ENCODE results near the gene MTCH1.

DNA sequence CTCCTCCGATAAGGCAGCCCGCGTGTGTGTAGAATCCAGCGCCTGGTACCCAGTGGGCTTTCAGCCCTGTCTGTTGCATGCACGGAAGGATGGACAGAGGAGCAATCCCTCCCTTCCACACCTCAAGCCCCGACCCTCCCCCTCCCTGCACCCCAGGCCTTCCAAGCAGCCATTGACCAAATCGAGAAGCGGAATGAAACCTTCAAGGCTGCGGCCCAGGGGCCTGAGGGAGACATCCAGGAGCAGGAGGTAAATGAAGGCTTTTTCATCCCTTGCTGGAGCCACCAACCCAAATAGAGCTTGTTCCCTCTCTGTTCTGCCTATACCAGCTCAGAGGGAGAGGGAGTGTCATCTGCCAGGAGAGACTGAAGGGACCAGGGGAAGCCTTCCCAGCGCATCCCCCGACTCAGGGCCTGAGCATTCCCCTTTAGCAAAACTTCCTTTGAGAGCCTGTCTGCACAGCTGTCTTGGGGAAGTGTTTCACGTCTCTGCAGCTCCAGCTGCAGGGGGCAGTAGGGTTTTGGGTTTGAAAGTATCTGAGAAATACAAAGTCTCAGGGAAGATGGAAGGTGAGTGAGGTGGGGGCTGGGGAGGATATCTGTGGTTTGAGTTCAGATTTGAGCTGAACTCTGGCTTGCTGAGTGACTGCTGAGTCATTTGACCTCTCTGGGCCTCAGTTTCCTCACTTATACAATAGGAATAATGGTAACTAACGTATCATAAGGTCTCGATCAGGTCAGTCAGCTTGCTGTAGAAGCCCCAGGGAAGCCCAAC lies 35.5 kb upstream of the MTCH1 start:
- TF ChIP-seq RELA (CRISPR knock-in tag; IDR thresholded peaks at IDR 0.05; ENCODE audit: borderline replicate concordance) (no peak), CREB1 (CRISPR knock-in tag; IDR thresholded peaks at IDR 0.05) (no peak), NR1H2 (CRISPR knock-in tag; IDR thresholded peaks at IDR 0.05) (no peak), NFE2L1 (CRISPR knock-in tag; IDR thresholded peaks at IDR 0.05) (no peak), CREM (CRISPR knock-in tag; IDR thresholded peaks at IDR 0.05) (no peak)
- TF ChIP-seq, protein P1, sequence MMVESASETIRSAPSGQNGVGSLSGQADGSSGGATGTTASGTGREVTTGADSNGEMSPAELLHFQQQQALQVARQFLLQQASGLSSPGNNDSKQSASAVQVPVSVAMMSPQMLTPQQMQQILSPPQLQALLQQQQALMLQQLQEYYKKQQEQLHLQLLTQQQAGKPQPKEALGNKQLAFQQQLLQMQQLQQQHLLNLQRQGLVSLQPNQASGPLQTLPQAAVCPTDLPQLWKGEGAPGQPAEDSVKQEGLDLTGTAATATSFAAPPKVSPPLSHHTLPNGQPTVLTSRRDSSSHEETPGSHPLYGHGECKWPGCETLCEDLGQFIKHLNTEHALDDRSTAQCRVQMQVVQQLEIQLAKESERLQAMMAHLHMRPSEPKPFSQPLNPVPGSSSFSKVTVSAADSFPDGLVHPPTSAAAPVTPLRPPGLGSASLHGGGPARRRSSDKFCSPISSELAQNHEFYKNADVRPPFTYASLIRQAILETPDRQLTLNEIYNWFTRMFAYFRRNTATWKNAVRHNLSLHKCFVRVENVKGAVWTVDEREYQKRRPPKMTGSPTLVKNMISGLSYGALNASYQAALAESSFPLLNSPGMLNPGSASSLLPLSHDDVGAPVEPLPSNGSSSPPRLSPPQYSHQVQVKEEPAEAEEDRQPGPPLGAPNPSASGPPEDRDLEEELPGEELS (CRISPR knock-in tag; IDR thresholded peaks at IDR 0.05): no peak
- TF ChIP-seq, protein P2, sequence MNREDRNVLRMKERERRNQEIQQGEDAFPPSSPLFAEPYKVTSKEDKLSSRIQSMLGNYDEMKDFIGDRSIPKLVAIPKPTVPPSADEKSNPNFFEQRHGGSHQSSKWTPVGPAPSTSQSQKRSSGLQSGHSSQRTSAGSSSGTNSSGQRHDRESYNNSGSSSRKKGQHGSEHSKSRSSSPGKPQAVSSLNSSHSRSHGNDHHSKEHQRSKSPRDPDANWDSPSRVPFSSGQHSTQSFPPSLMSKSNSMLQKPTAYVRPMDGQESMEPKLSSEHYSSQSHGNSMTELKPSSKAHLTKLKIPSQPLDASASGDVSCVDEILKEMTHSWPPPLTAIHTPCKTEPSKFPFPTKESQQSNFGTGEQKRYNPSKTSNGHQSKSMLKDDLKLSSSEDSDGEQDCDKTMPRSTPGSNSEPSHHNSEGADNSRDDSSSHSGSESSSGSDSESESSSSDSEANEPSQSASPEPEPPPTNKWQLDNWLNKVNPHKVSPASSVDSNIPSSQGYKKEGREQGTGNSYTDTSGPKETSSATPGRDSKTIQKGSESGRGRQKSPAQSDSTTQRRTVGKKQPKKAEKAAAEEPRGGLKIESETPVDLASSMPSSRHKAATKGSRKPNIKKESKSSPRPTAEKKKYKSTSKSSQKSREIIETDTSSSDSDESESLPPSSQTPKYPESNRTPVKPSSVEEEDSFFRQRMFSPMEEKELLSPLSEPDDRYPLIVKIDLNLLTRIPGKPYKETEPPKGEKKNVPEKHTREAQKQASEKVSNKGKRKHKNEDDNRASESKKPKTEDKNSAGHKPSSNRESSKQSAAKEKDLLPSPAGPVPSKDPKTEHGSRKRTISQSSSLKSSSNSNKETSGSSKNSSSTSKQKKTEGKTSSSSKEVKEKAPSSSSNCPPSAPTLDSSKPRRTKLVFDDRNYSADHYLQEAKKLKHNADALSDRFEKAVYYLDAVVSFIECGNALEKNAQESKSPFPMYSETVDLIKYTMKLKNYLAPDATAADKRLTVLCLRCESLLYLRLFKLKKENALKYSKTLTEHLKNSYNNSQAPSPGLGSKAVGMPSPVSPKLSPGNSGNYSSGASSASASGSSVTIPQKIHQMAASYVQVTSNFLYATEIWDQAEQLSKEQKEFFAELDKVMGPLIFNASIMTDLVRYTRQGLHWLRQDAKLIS (CRISPR knock-in tag; IDR thresholded peaks at IDR 0.05; ENCODE audit: borderline replicate concordance): no peak
- TF ChIP-seq, protein P3, sequence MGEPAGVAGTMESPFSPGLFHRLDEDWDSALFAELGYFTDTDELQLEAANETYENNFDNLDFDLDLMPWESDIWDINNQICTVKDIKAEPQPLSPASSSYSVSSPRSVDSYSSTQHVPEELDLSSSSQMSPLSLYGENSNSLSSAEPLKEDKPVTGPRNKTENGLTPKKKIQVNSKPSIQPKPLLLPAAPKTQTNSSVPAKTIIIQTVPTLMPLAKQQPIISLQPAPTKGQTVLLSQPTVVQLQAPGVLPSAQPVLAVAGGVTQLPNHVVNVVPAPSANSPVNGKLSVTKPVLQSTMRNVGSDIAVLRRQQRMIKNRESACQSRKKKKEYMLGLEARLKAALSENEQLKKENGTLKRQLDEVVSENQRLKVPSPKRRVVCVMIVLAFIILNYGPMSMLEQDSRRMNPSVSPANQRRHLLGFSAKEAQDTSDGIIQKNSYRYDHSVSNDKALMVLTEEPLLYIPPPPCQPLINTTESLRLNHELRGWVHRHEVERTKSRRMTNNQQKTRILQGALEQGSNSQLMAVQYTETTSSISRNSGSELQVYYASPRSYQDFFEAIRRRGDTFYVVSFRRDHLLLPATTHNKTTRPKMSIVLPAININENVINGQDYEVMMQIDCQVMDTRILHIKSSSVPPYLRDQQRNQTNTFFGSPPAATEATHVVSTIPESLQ (CRISPR knock-in tag; IDR thresholded peaks at IDR 0.05): no peak
- TF ChIP-seq, protein P4, sequence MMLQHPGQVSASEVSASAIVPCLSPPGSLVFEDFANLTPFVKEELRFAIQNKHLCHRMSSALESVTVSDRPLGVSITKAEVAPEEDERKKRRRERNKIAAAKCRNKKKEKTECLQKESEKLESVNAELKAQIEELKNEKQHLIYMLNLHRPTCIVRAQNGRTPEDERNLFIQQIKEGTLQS (CRISPR knock-in tag; conservative IDR thresholded peaks at IDR 0.05): no peak
- TF ChIP-seq, protein P5, sequence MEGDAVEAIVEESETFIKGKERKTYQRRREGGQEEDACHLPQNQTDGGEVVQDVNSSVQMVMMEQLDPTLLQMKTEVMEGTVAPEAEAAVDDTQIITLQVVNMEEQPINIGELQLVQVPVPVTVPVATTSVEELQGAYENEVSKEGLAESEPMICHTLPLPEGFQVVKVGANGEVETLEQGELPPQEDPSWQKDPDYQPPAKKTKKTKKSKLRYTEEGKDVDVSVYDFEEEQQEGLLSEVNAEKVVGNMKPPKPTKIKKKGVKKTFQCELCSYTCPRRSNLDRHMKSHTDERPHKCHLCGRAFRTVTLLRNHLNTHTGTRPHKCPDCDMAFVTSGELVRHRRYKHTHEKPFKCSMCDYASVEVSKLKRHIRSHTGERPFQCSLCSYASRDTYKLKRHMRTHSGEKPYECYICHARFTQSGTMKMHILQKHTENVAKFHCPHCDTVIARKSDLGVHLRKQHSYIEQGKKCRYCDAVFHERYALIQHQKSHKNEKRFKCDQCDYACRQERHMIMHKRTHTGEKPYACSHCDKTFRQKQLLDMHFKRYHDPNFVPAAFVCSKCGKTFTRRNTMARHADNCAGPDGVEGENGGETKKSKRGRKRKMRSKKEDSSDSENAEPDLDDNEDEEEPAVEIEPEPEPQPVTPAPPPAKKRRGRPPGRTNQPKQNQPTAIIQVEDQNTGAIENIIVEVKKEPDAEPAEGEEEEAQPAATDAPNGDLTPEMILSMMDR (IDR thresholded peaks at IDR 0.05): no peak
- TF ChIP-seq, protein P6, sequence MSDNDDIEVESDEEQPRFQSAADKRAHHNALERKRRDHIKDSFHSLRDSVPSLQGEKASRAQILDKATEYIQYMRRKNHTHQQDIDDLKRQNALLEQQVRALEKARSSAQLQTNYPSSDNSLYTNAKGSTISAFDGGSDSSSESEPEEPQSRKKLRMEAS (CRISPR knock-in tag; IDR thresholded peaks at IDR 0.05): no peak
- TF ChIP-seq, protein P7, sequence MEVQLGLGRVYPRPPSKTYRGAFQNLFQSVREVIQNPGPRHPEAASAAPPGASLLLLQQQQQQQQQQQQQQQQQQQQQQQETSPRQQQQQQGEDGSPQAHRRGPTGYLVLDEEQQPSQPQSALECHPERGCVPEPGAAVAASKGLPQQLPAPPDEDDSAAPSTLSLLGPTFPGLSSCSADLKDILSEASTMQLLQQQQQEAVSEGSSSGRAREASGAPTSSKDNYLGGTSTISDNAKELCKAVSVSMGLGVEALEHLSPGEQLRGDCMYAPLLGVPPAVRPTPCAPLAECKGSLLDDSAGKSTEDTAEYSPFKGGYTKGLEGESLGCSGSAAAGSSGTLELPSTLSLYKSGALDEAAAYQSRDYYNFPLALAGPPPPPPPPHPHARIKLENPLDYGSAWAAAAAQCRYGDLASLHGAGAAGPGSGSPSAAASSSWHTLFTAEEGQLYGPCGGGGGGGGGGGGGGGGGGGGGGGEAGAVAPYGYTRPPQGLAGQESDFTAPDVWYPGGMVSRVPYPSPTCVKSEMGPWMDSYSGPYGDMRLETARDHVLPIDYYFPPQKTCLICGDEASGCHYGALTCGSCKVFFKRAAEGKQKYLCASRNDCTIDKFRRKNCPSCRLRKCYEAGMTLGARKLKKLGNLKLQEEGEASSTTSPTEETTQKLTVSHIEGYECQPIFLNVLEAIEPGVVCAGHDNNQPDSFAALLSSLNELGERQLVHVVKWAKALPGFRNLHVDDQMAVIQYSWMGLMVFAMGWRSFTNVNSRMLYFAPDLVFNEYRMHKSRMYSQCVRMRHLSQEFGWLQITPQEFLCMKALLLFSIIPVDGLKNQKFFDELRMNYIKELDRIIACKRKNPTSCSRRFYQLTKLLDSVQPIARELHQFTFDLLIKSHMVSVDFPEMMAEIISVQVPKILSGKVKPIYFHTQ (CRISPR knock-in tag; IDR thresholded peaks at IDR 0.05): no peak
- TF ChIP-seq, protein P8, sequence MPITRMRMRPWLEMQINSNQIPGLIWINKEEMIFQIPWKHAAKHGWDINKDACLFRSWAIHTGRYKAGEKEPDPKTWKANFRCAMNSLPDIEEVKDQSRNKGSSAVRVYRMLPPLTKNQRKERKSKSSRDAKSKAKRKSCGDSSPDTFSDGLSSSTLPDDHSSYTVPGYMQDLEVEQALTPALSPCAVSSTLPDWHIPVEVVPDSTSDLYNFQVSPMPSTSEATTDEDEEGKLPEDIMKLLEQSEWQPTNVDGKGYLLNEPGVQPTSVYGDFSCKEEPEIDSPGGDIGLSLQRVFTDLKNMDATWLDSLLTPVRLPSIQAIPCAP (CRISPR knock-in tag; IDR thresholded peaks at IDR 0.05): no peak
- TF ChIP-seq, protein P9, sequence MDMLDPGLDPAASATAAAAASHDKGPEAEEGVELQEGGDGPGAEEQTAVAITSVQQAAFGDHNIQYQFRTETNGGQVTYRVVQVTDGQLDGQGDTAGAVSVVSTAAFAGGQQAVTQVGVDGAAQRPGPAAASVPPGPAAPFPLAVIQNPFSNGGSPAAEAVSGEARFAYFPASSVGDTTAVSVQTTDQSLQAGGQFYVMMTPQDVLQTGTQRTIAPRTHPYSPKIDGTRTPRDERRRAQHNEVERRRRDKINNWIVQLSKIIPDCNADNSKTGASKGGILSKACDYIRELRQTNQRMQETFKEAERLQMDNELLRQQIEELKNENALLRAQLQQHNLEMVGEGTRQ (CRISPR knock-in tag; IDR thresholded peaks at IDR 0.05): no peak
